ENCODE results near the gene NTM.

NTM gene

GRCh38 chr11:131985846-131986301 is 615.5 kb downstream of the NTM start:
- POLR2A ChIA-PET: no interaction called here
- CTCF ChIA-PET: no interaction called here
- H3K4me1 ChIP-seq (ENCODE audit: control insufficient read depth, insufficient read depth, low read length): peaks cover 2% of the 10 kb centered on the region; the same call in 1 of the 2 replicates
- no peaks in the 10 kb centered on the region for H3K9me3 ChIP-seq (ENCODE audit: control insufficient read depth, insufficient read depth, low read depth, low read length)
- no peak overlapping the region for H3K4me3 ChIP-seq (ENCODE audit: low read depth, low read length)
- H3K36me3 ChIP-seq (ENCODE audit: control insufficient read depth in 2 of 2, insufficient read depth in 1 of 2, low read length in 2 of 2): no peaks in the 10 kb centered on the region
- no peak overlapping the region for H3K27ac ChIP-seq (ENCODE audit: extremely low read depth, low read depth, low read length)
- TF ChIP-seq ZNF114 (tag by site-specific recombination; IDR thresholded peaks at IDR 0.05) (no peak), SP2 (tag by site-specific recombination; IDR thresholded peaks at IDR 0.05) (no peak), ZNF610 (tag by site-specific recombination; IDR thresholded peaks at IDR 0.05; ENCODE audit: borderline replicate concordance) (no peak)

GRCh38 chr11:131987703-131988102 is 617.3 kb downstream of the NTM start:
- Histone ChIP-seq H3K4me3 (ENCODE audit: low read depth, low read length) (no peak overlapping the region), H3K27ac (ENCODE audit: extremely low read depth, low read depth, low read length) (no peak overlapping the region), H3K4me1 (ENCODE audit: control insufficient read depth, insufficient read depth, low read length) (no peaks in the 10 kb centered on the region), H3K36me3 (ENCODE audit: control insufficient read depth in 2 of 2, insufficient read depth in 1 of 2, low read length in 2 of 2) (no peaks in the 10 kb centered on the region), H3K9me3 (ENCODE audit: control insufficient read depth, insufficient read depth, low read depth, low read length) (no peaks in the 10 kb centered on the region)
- POLR2A ChIA-PET: no interaction called here
- CTCF ChIA-PET: no interaction called here
- TF ChIP-seq YY1 (tag by site-specific recombination; IDR thresholded peaks at IDR 0.05) (no peak), ZNF747 (tag by site-specific recombination; IDR thresholded peaks at IDR 0.05) (no peak), ZNF585B (tag by site-specific recombination; IDR thresholded peaks at IDR 0.05) (no peak), ZNF626 (tag by site-specific recombination; IDR thresholded peaks at IDR 0.05) (no peak), ZNF221 (tag by site-specific recombination; IDR thresholded peaks at IDR 0.05; ENCODE audit: borderline replicate concordance) (no peak), ZNF768 (tag by site-specific recombination; IDR thresholded peaks at IDR 0.05) (no peak)

- CTCF ChIA-PET: no interaction called here
- Histone ChIP-seq H3K4me3 (ENCODE audit: low read depth, low read length) (no peak overlapping the region), H3K4me1 (ENCODE audit: control insufficient read depth, insufficient read depth, low read length) (no peaks in the 10 kb centered on the region), H3K9me3 (ENCODE audit: control insufficient read depth, insufficient read depth, low read depth, low read length) (no peaks in the 10 kb centered on the region), H3K36me3 (ENCODE audit: control insufficient read depth in 2 of 2, insufficient read depth in 1 of 2, low read length in 2 of 2) (no peaks in the 10 kb centered on the region), H3K27ac (ENCODE audit: extremely low read depth, low read depth, low read length) (no peak overlapping the region)
- POLR2A ChIA-PET: no interaction called here
- no peak for TF ChIP-seq EGR2 (tag by site-specific recombination; IDR thresholded peaks at IDR 0.05; ENCODE audit: low read depth)
- no peak for TF ChIP-seq ZBTB1 (tag by site-specific recombination; IDR thresholded peaks at IDR 0.05)
- no peak for TF ChIP-seq ZNF350 (tag by site-specific recombination; IDR thresholded peaks at IDR 0.05)
- TF ChIP-seq TRIM28 (IDR thresholded peaks at IDR 0.05; ENCODE audit: borderline replicate concordance, low read length): no peak
- no peak for TF ChIP-seq ZNF398 (tag by site-specific recombination; IDR thresholded peaks at IDR 0.05)
These were observed 621.2 kb downstream of the NTM start for GRCh38 chr11:131991606-131992005.

- TF ChIP-seq FEZF1 (tag by site-specific recombination; IDR thresholded peaks at IDR 0.05) (no peak), OVOL3 (tag by site-specific recombination; IDR thresholded peaks at IDR 0.05) (no peak), ZNF202 (tag by site-specific recombination; IDR thresholded peaks at IDR 0.05; ENCODE audit: borderline replicate concordance) (no peak), ZSCAN23 (tag by site-specific recombination; IDR thresholded peaks at IDR 0.05) (no peak)
- Histone ChIP-seq H3K4me3 (ENCODE audit: low read depth, low read length) (no peak overlapping the region), H3K4me1 (ENCODE audit: control insufficient read depth, insufficient read depth, low read length) (no peaks in the 10 kb centered on the region; the same call in 1 of the 2 replicates), H3K36me3 (ENCODE audit: control insufficient read depth in 2 of 2, insufficient read depth in 1 of 2, low read length in 2 of 2) (no peaks in the 10 kb centered on the region), H3K9me3 (ENCODE audit: control insufficient read depth, insufficient read depth, low read depth, low read length) (no peaks in the 10 kb centered on the region), H3K27ac (ENCODE audit: extremely low read depth, low read depth, low read length) (no peak overlapping the region)
- POLR2A ChIA-PET: no interaction called here
- CTCF ChIA-PET: no interaction called here
These were observed 622.8 kb downstream of the NTM start for GRCh38 chr11:131993246-131993645.

All from HEK293 (cell line).